SK-N-MC (cell line): ENCODE data around the gene DENND6A.
"Not testable (repeated sequence)": the region's sequence is repeated elsewhere in the genome, so short reads cannot be mapped to it uniquely, and the experiment has no call there.

ENCODE experiments used
- DNase-seq: peaks from one replicate; pipeline ENCODE4 v3.0.0-alpha.2; 2011; ENCODE audit warnings: low read depth, low spot score
- H3K27ac ChIP-seq: fragments of 200-600 bp; sonication (generic); 2 replicates; pipeline ENCODE4 v1.5.1; 2016; ENCODE audit warnings: mixed run types
- H3K36me3 ChIP-seq: fragments of 200-600 bp; sonication (generic); 2 replicates; pipeline ENCODE4 v1.6.1; 2017; ENCODE audit warnings: antibody characterized with exemption, low read length, mixed read lengths; ENCODE audit not compliant: insufficient read depth
- H3K4me3 ChIP-seq: fragments of 200-600 bp; sonication (generic); 2 replicates; pipeline ENCODE4 v1.5.1; 2016
- H3K9ac ChIP-seq: fragments of 200-600 bp; sonication (generic); 2 replicates; pipeline ENCODE4 v1.8.0; 2017; ENCODE audit warnings: mixed run types, mixed read lengths; ENCODE audit not compliant: insufficient read length
- H3K9me3 ChIP-seq: fragments of 200-600 bp; sonication (generic); 2 replicates; pipeline ENCODE4 v1.6.1; 2017; ENCODE audit warnings: low read depth, mild to moderate bottlenecking, antibody characterized with exemption, low read length, moderate library complexity, mixed read lengths
- EZH2 ChIP-seq: fragments of 200-600 bp; sonication (generic); IDR thresholded peaks from one replicate; pipeline ENCODE4 v1.6.1; 2017; ENCODE audit warnings: antibody characterized with exemption
- FOXP2 ChIP-seq: optimal IDR thresholded peaks from 2 replicates; pipeline ENCODE3; 2011; ENCODE audit warnings: mild to moderate bottlenecking, moderate library complexity; ENCODE audit not compliant: insufficient read depth; ENCODE audit errors: extremely low read length, control extremely low read depth
- POLR2AphosphoS5 ChIP-seq: IDR thresholded peaks from 2 replicates; pipeline ENCODE4 v1.6.1; 2012; ENCODE audit warnings: mild to moderate bottlenecking, low read depth, low read length, borderline replicate concordance

Gene DENND6A

GRCh38 chr3:57729334-57730045 lies 36.6 kb upstream of the DENND6A start:
- Histone ChIP-seq H3K36me3 (no peaks in the 10 kb centered on the region), H3K9me3 (no peaks in the 10 kb centered on the region), H3K9ac (no peak overlapping the region), H3K4me3 (no peak overlapping the region), H3K27ac (no peak overlapping the region)
- DNase-seq, result no peak
- TF ChIP-seq EZH2 (no peak), FOXP2 (no peak), POLR2AphosphoS5 (no peak)

GRCh38 chr3:57727106-57727505 lies 34.2 kb upstream of the DENND6A start:
- H3K27ac ChIP-seq, result no peak overlapping the region
- no peak overlapping the region for H3K9ac ChIP-seq
- no peak overlapping the region for H3K4me3 ChIP-seq
- no peaks in the 10 kb centered on the region for H3K9me3 ChIP-seq
- no peaks in the 10 kb centered on the region for H3K36me3 ChIP-seq
- TF ChIP-seq POLR2AphosphoS5 (no peak), FOXP2 (no peak), EZH2 (no peak)
- no peak for DNase-seq

GRCh38 chr3:57726397-57726796 lies 33.5 kb upstream of the DENND6A start:
- H3K9me3 ChIP-seq, result no peaks in the 10 kb centered on the region
- TF ChIP-seq FOXP2 (no peak), POLR2AphosphoS5 (no peak)
- no peak for DNase-seq
- no peak overlapping the region for H3K9ac ChIP-seq
- no peak overlapping the region for H3K27ac ChIP-seq
- no peak overlapping the region for H3K4me3 ChIP-seq
- H3K36me3 ChIP-seq, result no peaks in the 10 kb centered on the region

GRCh38 chr3:57718118-57718517 lies 25.2 kb upstream of the DENND6A start:
- DNase-seq, result no peak
- no peak overlapping the region for H3K4me3 ChIP-seq
- no peak overlapping the region for H3K9ac ChIP-seq
- no peaks in the 10 kb centered on the region for H3K36me3 ChIP-seq
- H3K9me3 ChIP-seq, result no peaks in the 10 kb centered on the region
- TF ChIP-seq EZH2 (no peak), FOXP2 (no peak), POLR2AphosphoS5 (no peak)
- no peak overlapping the region for H3K27ac ChIP-seq

- Histone ChIP-seq H3K9ac (no peak overlapping the region), H3K36me3 (no peaks in the 10 kb centered on the region), H3K4me3 (no peak overlapping the region), H3K27ac (no peak overlapping the region; the same call in 1 of the 2 replicates), H3K9me3 (no peaks in the 10 kb centered on the region)
- TF ChIP-seq POLR2AphosphoS5, result no peak
- TF ChIP-seq EZH2, result no peak
- no peak for TF ChIP-seq FOXP2
- no peak for DNase-seq
Measured at GRCh38 chr3:57717205-57717868, 24.5 kb upstream of the DENND6A start.

GRCh38 chr3:57715686-57716085 lies 22.8 kb upstream of the DENND6A start:
- no peak overlapping the region for H3K4me3 ChIP-seq
- H3K9ac ChIP-seq, result no peak overlapping the region
- TF ChIP-seq POLR2AphosphoS5, result no peak
- no peak for TF ChIP-seq EZH2
- no peak for TF ChIP-seq FOXP2
- H3K36me3 ChIP-seq, result no peaks in the 10 kb centered on the region
- DNase-seq, result no peak
- H3K9me3 ChIP-seq, result no peaks in the 10 kb centered on the region
- no peak overlapping the region for H3K27ac ChIP-seq

GRCh38 chr3:57709559-57709958 lies 16.7 kb upstream of the DENND6A start:
- H3K9ac ChIP-seq, result no peak overlapping the region
- no peak for TF ChIP-seq POLR2AphosphoS5
- TF ChIP-seq EZH2, result no peak
- no peak for TF ChIP-seq FOXP2
- H3K27ac ChIP-seq, result no peak overlapping the region
- no peaks in the 10 kb centered on the region for H3K36me3 ChIP-seq
- no peaks in the 10 kb centered on the region for H3K9me3 ChIP-seq
- no peak for DNase-seq
- no peak overlapping the region for H3K4me3 ChIP-seq

GRCh38 chr3:57709031-57709430 lies 16.2 kb upstream of the DENND6A start:
- DNase-seq, result no peak
- Histone ChIP-seq H3K4me3 (no peak overlapping the region), H3K27ac (no peak overlapping the region), H3K36me3 (no peaks in the 10 kb centered on the region), H3K9ac (no peak overlapping the region), H3K9me3 (no peaks in the 10 kb centered on the region)
- TF ChIP-seq EZH2, result no peak
- no peak for TF ChIP-seq POLR2AphosphoS5

GRCh38 chr3:57706462-57706861 lies 13.6 kb upstream of the DENND6A start:
- H3K4me3 ChIP-seq, result no peak overlapping the region
- no peak overlapping the region for H3K27ac ChIP-seq
- H3K36me3 ChIP-seq, result no peaks in the 10 kb centered on the region
- no peak for DNase-seq
- no peak for TF ChIP-seq POLR2AphosphoS5
- TF ChIP-seq FOXP2, result no peak
- TF ChIP-seq EZH2, result no peak
- no peak overlapping the region for H3K9ac ChIP-seq
- no peaks in the 10 kb centered on the region for H3K9me3 ChIP-seq

GRCh38 chr3:57705351-57705750 lies 12.5 kb upstream of the DENND6A start:
- DNase-seq, H3K9me3 ChIP-seq, H3K27ac ChIP-seq, H3K36me3 ChIP-seq, H3K4me3 ChIP-seq, H3K9ac ChIP-seq: not testable (repeated sequence)
